ENCODE measurements around the gene NTMT2.
A peak's percentile ranks its signal among the peaks of the same experiment; 100 is the strongest.

Gene NTMT2

GRCh38 chr1:170114906-170115305, 30.9 kb upstream of the NTMT2 start:
- TF ChIP-seq, protein P1, sequence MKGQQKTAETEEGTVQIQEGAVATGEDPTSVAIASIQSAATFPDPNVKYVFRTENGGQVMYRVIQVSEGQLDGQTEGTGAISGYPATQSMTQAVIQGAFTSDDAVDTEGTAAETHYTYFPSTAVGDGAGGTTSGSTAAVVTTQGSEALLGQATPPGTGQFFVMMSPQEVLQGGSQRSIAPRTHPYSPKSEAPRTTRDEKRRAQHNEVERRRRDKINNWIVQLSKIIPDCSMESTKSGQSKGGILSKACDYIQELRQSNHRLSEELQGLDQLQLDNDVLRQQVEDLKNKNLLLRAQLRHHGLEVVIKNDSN (IDR thresholded peaks at IDR 0.05), result no peak
- TF ChIP-seq CREB1 (IDR thresholded peaks at IDR 0.05; ENCODE audit: low read depth) (no peak), NFIC (IDR thresholded peaks at IDR 0.05) (no peak), RAD21 (IDR thresholded peaks at IDR 0.05; ENCODE audit: low read depth) (no peak)
- TF ChIP-seq, protein P2, sequence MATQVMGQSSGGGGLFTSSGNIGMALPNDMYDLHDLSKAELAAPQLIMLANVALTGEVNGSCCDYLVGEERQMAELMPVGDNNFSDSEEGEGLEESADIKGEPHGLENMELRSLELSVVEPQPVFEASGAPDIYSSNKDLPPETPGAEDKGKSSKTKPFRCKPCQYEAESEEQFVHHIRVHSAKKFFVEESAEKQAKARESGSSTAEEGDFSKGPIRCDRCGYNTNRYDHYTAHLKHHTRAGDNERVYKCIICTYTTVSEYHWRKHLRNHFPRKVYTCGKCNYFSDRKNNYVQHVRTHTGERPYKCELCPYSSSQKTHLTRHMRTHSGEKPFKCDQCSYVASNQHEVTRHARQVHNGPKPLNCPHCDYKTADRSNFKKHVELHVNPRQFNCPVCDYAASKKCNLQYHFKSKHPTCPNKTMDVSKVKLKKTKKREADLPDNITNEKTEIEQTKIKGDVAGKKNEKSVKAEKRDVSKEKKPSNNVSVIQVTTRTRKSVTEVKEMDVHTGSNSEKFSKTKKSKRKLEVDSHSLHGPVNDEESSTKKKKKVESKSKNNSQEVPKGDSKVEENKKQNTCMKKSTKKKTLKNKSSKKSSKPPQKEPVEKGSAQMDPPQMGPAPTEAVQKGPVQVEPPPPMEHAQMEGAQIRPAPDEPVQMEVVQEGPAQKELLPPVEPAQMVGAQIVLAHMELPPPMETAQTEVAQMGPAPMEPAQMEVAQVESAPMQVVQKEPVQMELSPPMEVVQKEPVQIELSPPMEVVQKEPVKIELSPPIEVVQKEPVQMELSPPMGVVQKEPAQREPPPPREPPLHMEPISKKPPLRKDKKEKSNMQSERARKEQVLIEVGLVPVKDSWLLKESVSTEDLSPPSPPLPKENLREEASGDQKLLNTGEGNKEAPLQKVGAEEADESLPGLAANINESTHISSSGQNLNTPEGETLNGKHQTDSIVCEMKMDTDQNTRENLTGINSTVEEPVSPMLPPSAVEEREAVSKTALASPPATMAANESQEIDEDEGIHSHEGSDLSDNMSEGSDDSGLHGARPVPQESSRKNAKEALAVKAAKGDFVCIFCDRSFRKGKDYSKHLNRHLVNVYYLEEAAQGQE (IDR thresholded peaks at IDR 0.05; ENCODE audit: low read depth), result peak; percentile 88

- TF ChIP-seq EP300 (IDR thresholded peaks at IDR 0.05; ENCODE audit: borderline replicate concordance) (no peak), CEBPB (IDR thresholded peaks at IDR 0.05) (no peak), EGR1 (IDR thresholded peaks at IDR 0.05) (no peak), TCF12 (IDR thresholded peaks at IDR 0.05; ENCODE audit: low read depth) (no peak), RAD21 (IDR thresholded peaks at IDR 0.05; ENCODE audit: low read depth) (no peak), TEAD4 (IDR thresholded peaks at IDR 0.05) (no peak), NFIC (IDR thresholded peaks at IDR 0.05) (no peak), CREB1 (IDR thresholded peaks at IDR 0.05; ENCODE audit: low read depth) (no peak), YY1 (IDR thresholded peaks at IDR 0.05; ENCODE audit: low read depth) (no peak), TAF1 (IDR thresholded peaks at IDR 0.05; ENCODE audit: low read depth) (no peak), FOXM1 (IDR thresholded peaks at IDR 0.05; ENCODE audit: borderline replicate concordance, low read depth) (no peak), ZBTB7A (IDR thresholded peaks at IDR 0.05; ENCODE audit: low read depth) (no peak)
- TF ChIP-seq, protein P2 (IDR thresholded peaks at IDR 0.05; ENCODE audit: low read depth), result no peak
- TF ChIP-seq, protein P1 (IDR thresholded peaks at IDR 0.05), result no peak
- TF ChIP-seq, protein P3, sequence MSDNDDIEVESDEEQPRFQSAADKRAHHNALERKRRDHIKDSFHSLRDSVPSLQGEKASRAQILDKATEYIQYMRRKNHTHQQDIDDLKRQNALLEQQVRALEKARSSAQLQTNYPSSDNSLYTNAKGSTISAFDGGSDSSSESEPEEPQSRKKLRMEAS (IDR thresholded peaks at IDR 0.05), result no peak
Measured at GRCh38 chr1:170122366-170122765, 23.4 kb upstream of the NTMT2 start.

- TF ChIP-seq EP300 (IDR thresholded peaks at IDR 0.05; ENCODE audit: borderline replicate concordance) (no peak), RAD21 (IDR thresholded peaks at IDR 0.05; ENCODE audit: low read depth) (no peak), ZBTB7A (IDR thresholded peaks at IDR 0.05; ENCODE audit: low read depth) (no peak), EGR1 (IDR thresholded peaks at IDR 0.05) (no peak), CEBPB (IDR thresholded peaks at IDR 0.05) (no peak), NFIC (IDR thresholded peaks at IDR 0.05) (no peak), CREB1 (IDR thresholded peaks at IDR 0.05; ENCODE audit: low read depth) (no peak), YY1 (IDR thresholded peaks at IDR 0.05; ENCODE audit: low read depth) (no peak), TEAD4 (IDR thresholded peaks at IDR 0.05) (no peak), TCF12 (IDR thresholded peaks at IDR 0.05; ENCODE audit: low read depth) (no peak), TAF1 (IDR thresholded peaks at IDR 0.05; ENCODE audit: low read depth) (no peak), FOXM1 (IDR thresholded peaks at IDR 0.05; ENCODE audit: borderline replicate concordance, low read depth) (no peak)
- TF ChIP-seq, protein P2 (IDR thresholded peaks at IDR 0.05; ENCODE audit: low read depth), result no peak
- TF ChIP-seq, protein P1 (IDR thresholded peaks at IDR 0.05), result no peak
- TF ChIP-seq, protein P3 (IDR thresholded peaks at IDR 0.05), result no peak
Measured at GRCh38 chr1:170125269-170125668, 20.5 kb upstream of the NTMT2 start.

DNA sequence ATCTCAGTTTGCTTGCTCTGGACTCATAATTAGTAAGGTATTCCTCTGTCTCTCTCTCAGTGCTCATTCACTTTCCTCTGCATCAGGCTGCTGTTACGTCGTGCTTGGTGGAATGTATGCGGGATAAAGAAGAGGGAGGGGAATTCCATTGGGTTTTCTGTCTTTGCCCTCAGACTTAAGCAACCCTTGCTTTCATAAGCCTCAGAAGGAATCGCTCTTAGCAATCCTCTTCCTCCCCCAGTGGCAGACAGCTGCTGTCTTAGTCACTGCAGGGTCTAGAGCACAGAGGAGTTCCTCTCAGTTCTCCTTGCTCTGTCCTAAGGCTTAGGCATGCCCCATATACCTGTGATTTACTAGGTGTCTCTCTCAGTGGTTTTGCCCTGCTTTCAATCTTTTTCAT, 19.1 kb upstream of the NTMT2 start:
- TF ChIP-seq TEAD4 (IDR thresholded peaks at IDR 0.05), result no peak
- TF ChIP-seq EP300 (IDR thresholded peaks at IDR 0.05; ENCODE audit: borderline replicate concordance), result no peak
- no peak for TF ChIP-seq ZBTB7A (IDR thresholded peaks at IDR 0.05; ENCODE audit: low read depth)
